HL-60/S4 treated with phorbol 12-myristate 13-acetate at 8.2 ng/mL for 4 days and 3 days (cell line): ENCODE results near the gene SLC15A1.
"Not testable (repeated sequence)": the region's sequence is repeated elsewhere in the genome, so short reads cannot be mapped to it uniquely, and the experiment has no call there.

Experiments used
- in situ Hi-C: fragments of 300-500 bp; cut with MboI; formaldehyde crosslinking; loops from 2 replicates; pipeline ENCODE4 v1.15.0; 2022; ENCODE audit warnings: low sequenced_read_pairs

Gene SLC15A1

GRCh38 chr13:98754468-98754867, 2.0 kb upstream of the SLC15A1 start:
- in situ Hi-C loops = not testable (repeated sequence)

GRCh38 chr13:98751861-98752466, 508 bp downstream of the SLC15A1 start:
- in situ Hi-C loops = no loop called here

GRCh38 chr13:98751367-98751782, 1.1 kb downstream of the SLC15A1 start:
- in situ Hi-C loops = no loop called here

DNA sequence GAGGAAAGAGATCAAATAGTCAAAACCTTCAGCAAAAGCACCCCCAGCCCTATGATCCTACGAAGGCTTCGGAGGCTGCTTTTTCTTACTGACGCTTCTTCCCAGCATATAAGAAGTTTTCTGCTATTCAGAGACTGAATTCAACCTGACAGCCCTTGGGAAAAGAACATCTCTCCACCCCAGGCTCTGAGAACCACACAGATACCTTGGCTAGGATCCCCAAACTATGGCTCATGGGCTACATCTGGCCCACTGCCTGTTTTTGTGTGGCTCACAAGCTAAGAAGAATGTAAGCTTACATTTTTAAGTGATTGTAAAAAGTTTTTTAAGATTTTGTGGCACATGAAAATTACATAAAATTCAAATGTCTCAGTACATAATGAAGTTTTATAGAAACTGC, 3.0 kb downstream of the SLC15A1 start:
- in situ Hi-C loops = no loop called here

- in situ Hi-C loops = no loop called here
Observed at GRCh38 chr13:98746968-98747367, 5.5 kb downstream of the SLC15A1 start.

GRCh38 chr13:98743377-98743776, 9.1 kb downstream of the SLC15A1 start:
- in situ Hi-C loops = no loop called here

GRCh38 chr13:98742961-98743360, 9.5 kb downstream of the SLC15A1 start:
- in situ Hi-C loops = no loop called here

GRCh38 chr13:98741741-98742435, 10.6 kb downstream of the SLC15A1 start:
- in situ Hi-C loops = no loop called here

DNA sequence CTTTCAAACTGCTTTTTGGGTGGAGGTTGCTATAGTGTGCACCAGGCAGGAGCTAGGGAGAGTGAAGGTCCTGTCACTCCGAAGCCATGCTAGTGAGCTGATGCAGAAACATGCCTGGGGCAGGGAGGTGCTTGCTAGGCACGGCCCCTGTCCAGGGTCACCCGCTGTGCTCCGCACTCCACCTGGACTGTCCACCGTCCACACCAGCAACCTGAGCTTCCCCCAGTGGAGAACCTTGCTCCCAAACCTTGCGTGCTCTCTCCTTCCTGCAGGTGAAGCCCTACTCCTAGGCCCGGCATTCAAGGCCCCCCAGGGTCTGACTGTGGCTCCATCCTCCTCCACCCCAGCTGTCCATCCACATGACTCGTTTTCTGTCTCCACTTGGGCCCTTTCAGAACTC, 12.3 kb downstream of the SLC15A1 start:
- in situ Hi-C loops = no loop called here

GRCh38 chr13:98738993-98739392, 13.5 kb downstream of the SLC15A1 start:
- in situ Hi-C loops = no loop called here

DNA sequence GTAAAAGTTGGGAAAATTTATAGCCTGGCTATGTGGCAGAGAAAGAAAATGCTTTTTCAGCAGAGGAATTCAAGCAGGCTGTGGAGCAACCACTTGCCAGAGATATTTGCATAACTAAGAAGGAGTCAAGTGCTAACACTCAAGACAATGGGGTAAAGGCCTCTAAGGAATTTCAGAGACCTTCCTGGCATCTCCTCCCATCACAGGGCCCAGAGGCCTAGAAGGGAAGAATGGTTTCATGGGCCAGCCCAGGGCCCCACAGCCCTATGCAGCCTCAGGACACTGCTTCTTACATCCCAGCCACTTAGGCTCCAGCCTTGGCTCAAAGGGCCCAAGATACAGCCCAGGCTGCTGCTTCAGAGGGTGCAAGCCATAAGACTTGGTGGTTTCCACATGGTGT, 14.3 kb downstream of the SLC15A1 start:
- in situ Hi-C loops = no loop called here

DNA sequence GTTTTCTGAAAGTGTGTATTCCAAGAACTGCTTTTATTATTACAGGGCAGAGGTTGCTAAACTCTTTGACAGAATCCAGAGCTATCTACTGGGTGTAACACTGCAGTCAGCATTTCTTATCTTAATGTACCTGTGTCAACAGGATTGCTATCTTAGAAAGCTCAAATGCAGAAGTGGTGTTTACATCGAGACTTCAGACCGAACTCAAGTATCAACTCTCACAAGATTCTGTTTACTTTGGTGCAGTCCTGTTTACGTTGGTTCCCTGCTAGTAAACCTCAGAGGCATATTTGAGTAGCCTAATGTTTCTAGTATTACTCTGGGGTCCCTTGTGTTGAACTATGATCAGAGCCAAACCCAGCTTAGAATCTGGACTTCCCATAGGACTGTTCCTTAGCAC, 20.5 kb downstream of the SLC15A1 start:
- in situ Hi-C loops = no loop called here

- in situ Hi-C loops = no loop called here
Observed at GRCh38 chr13:98731038-98731437, 21.4 kb downstream of the SLC15A1 start.

DNA sequence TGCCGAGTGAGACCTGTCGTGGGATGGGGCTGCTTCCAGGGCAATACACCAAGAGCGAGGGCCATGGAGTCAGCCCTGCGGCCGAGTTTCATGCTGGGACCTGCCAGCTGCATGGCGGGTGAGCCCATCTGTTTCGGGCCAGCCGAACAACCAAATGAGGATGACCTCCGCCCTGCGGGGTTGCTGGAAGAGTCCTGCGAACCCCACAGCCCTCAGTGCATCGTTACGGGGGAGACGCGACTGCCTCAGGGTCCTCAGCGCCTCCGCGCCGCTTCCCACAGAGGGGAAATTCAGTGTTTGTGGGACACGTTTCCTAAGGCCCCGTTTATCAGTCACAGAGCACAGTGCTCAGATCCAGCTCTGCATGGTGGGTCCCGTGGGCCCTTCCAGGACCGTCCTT, 22.0 kb downstream of the SLC15A1 start:
- in situ Hi-C loops = no loop called here

- in situ Hi-C loops = no loop called here
Observed at GRCh38 chr13:98729658-98730057, 22.8 kb downstream of the SLC15A1 start.

DNA sequence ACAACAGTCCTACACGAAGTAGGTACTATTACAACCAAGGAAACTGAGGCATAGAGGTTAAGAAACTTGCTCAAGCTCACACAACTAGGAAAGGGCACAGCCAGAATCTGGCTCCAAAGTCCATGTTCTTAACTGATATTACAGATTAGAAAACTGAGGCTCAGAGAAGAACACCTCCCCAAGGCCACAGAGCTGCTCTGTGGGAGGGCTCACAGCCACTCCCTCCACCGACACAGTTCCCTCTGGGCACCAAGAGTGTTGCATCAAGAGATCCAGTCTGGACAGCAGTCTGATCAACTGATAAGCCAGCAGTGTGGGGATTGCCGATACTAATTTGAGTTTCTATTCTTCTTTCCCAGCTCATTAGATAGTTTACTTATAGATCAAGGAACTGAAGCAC, 29.5 kb downstream of the SLC15A1 start:
- in situ Hi-C loops = no loop called here

DNA sequence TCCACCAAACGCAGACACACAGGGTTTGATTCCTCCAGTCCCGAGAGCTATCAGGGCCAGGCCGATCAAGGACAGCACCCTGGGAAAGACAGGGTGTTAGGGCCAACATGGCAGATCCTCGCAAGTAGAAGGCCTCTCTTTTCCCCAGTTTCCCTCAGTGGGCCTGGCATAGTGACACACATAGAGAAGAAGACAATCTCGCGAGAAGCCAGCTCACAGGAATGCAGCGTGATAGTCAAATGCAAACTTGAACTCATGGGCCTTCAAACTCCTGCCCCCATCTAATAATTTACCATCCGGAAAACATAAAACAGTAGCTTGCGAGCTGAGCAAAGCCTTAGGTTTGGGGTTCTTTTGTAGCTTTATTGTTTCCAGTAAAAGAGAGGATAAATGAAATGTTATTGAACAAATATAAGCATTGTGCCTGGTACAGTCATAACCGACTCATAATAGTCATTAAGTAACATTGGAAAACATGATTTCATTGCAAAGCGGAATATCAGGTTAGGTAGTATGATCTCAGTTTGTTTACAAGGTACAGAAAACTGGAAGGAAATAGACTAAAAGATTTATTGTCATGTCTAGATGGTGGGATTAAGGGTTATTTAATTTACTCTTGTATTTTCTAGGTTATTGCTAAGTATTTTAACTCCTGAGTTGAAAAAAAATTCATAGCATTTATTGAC, 30.5 kb downstream of the SLC15A1 start:
- in situ Hi-C loops = no loop called here

- in situ Hi-C loops = no loop called here
Observed at GRCh38 chr13:98719527-98720250, 32.8 kb downstream of the SLC15A1 start.

- in situ Hi-C loops = no loop called here
Observed at GRCh38 chr13:98717891-98718290, 34.6 kb downstream of the SLC15A1 start.

DNA sequence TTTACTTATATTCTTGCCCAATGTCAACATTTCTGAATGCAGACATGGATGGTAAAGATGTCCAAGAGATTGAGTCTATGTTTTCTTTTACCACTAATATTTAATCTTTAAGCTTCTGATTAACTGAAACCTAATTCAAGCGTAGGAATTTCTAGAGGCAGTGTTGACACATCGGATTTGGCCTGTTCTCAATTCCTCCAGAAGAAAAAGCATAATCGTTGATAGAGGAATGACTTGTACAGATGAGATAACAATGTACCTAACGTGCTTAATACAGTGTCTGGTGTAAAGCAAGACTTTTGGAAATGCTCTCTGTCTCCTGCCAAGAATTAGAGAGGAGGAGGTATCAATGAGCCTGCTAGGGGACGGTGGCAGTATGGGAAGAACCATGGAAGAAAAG, 35.2 kb downstream of the SLC15A1 start:
- in situ Hi-C loops = no loop called here

DNA sequence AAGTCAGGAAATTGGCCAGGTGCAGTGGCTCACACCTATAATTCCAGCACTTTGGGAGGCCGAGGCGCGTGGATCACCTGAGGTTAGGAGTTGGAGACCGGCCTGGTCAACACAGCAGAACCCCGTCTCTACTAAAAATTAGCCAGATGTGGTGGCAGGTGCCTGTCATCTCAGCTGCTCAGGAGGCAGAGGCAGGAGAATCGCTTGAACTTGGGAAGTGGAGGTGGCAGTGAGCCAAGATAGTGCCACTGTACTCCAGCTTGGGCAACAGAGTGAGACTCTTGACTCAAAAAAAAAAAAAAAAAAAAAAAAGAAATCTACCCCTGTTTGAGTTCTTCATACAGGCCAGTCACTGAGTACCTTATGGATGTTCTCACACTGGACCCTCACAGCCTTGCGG, 42.0 kb downstream of the SLC15A1 start:
- in situ Hi-C loops = no loop called here
